GM12865 (cell line): Measurements from ENCODE around the gene AK8.

Experiments used
- DNase-seq: peaks from one replicate; pipeline ENCODE4 v3.0.0; 2010; ENCODE audit warnings: low read depth
- H3K4me3 ChIP-seq: 2 replicates; pipeline ENCODE4 v1.5.1; 2011; ENCODE audit warnings: mild to moderate bottlenecking, low read depth, low read length, control low read depth
- TF ChIP-seq, protein P1 (sequence below): IDR thresholded peaks from 2 replicates; pipeline ENCODE4 v1.5.1; 2011; ENCODE audit warnings: low read length, control low read depth, low read depth, inconsistent platforms; ENCODE audit not compliant: insufficient read depth; ENCODE audit errors: missing control alignments

The AK8 gene

GRCh38 chr9:132694144-132694543 lies 183.9 kb downstream of the AK8 start:
- DNase-seq = peak; percentile 3
- H3K4me3 ChIP-seq = no peak overlapping the region
- TF ChIP-seq, protein P1, sequence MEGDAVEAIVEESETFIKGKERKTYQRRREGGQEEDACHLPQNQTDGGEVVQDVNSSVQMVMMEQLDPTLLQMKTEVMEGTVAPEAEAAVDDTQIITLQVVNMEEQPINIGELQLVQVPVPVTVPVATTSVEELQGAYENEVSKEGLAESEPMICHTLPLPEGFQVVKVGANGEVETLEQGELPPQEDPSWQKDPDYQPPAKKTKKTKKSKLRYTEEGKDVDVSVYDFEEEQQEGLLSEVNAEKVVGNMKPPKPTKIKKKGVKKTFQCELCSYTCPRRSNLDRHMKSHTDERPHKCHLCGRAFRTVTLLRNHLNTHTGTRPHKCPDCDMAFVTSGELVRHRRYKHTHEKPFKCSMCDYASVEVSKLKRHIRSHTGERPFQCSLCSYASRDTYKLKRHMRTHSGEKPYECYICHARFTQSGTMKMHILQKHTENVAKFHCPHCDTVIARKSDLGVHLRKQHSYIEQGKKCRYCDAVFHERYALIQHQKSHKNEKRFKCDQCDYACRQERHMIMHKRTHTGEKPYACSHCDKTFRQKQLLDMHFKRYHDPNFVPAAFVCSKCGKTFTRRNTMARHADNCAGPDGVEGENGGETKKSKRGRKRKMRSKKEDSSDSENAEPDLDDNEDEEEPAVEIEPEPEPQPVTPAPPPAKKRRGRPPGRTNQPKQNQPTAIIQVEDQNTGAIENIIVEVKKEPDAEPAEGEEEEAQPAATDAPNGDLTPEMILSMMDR = no peak

DNA sequence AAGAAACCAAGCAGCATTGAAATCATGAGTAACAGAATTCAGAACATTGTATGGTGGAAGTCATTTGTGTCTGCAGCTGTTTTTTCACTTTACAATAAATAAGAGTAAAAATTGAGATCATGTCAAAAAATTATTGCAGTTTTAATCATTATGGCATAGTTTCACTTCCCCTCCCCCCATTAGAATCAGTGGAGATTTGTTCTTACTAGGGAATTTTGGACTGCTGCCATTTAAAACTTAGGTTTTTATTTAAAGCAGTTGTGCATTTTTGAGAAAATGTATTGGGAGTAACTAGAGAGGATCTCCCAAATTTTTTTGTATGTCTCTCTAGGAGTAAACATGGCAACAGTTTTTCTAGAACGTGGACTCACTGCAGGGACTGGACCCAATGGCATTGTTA lies 187.4 kb downstream of the AK8 start:
- H3K4me3 ChIP-seq = no peak overlapping the region
- TF ChIP-seq, protein P1 = no peak
- DNase-seq = no peak

- no peak for DNase-seq
- TF ChIP-seq, protein P1 = no peak
- H3K4me3 ChIP-seq = no peak overlapping the region
These were observed 194.2 kb downstream of the AK8 start for GRCh38 chr9:132683873-132684272.

- DNase-seq = no peak
- TF ChIP-seq, protein P1 = no peak
- no peak overlapping the region for H3K4me3 ChIP-seq
These were observed 196.5 kb downstream of the AK8 start for GRCh38 chr9:132681561-132681960.

DNA sequence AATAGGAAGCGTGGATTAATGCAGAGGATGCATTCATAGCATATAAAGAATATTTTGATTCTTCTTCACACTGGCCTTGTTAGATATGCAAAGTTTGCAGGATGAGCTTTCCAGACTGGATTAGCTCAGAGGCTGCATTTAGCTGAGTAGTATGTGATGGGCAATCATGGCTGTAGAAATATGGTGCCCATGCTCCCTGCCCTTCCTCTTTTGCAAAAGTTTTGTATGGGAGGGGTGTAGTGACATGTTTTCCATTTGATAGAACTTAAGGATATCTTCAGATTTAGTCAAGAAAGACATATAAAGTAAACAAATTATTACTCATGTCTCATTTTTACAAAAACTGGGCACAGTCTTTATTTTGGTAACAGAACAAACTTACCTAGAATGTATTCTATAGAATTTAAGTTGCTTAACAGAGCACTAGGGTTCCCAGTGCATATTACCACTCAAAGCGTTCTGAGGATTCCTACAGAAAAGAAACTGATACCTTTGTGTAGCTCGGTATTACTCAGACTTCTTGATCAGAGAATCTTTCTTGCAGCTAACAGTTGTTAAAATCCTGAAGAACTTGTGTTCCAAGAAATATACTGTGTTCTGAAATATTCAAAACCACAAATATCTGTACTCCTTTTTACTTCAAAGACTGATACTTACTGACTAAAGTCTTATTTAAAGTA lies 198.0 kb downstream of the AK8 start:
- TF ChIP-seq, protein P1 = no peak
- DNase-seq = peak; percentile 34
- no peak overlapping the region for H3K4me3 ChIP-seq

DNA sequence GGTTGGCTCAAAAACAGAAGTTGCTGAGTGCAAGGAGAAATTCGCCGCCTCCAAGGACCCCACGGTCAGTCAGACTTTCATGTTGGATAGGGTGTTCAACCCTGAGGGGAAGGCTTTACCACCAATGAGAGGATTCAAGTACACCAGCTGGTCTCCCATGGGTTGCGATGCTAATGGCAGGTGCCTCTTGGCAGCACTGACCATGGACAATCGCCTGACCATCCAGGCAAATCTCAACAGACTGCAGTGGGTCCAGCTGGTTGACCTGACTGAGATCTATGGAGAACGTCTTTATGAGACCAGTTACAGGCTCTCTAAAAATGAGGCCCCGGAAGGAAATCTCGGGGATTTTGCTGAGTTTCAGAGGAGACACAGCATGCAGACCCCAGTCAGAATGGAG lies 200.1 kb downstream of the AK8 start:
- no peak for DNase-seq
- no peak overlapping the region for H3K4me3 ChIP-seq
- TF ChIP-seq, protein P1 = no peak
